ENCODE measurements around the gene SNN.

The SNN gene

DNA sequence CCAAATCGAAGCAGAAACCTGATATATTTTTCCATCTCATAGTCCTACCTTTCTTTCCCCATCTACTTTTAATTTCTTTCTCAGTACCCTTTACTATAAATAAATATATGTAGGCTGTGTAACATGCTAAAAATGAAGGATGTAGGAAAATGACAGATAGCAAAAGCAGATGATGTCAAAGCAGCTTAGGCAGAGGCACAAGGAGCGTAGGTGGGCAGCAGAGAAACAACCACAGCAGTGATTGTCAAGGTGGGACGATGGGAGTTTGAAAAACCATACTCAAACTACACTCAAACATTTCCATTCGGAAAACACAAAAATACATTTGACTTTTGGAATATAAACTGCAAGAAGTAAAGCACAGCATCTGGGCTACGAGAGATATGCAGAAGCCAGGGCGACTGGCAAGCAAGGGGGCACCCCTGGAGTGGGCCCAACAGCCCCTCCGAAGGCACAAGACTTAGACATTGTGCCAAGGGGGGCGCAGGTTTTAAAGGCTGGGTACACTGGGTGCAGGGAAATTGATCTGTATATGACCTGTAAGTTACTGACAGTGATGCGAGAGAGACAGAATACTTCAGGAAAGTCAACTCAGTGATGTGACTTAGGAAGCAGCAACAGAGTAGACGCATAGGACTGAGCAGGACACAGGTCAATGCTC, 31.1 kb downstream of the SNN start:
- no peak for DNase-seq (ENCODE audit: low read depth in 3 of 3)

DNA sequence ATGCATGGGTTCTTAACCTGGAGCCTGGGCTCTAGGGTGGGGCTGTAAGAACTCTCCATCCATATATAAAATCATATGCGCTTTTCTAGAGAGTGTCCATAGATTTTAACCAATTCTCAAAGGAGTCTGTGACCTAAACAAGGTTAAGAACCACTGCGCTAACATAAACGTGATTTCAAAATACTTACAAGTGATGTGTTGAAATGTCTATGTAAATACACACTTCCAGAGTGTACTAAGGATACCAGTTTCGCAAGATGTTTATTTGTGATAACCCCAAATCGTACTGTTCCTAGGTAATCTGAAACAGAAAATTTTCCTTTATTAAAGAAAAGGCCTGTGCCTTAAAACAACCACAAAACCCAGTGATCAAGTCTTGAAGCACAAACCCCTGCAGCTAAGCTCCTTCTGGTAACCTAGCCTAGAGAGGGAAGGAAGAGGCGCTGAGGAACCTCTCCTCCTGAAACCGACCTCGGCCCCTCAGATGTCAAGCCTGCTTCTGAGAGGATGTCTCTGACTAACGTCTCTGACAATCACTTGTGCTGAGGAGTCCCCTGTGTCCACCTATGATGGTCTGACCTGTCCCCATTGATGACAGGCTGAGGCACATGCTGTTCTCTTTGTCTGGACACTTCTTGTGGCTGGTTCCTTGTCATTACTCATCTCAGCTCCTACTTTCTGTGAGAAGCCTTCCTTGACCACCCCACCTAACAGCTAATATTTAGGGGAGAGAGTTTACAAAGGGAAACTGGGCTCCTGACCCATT, 32.2 kb downstream of the SNN start:
- DNase-seq (ENCODE audit: low read depth in 3 of 3), result no peak

DNA sequence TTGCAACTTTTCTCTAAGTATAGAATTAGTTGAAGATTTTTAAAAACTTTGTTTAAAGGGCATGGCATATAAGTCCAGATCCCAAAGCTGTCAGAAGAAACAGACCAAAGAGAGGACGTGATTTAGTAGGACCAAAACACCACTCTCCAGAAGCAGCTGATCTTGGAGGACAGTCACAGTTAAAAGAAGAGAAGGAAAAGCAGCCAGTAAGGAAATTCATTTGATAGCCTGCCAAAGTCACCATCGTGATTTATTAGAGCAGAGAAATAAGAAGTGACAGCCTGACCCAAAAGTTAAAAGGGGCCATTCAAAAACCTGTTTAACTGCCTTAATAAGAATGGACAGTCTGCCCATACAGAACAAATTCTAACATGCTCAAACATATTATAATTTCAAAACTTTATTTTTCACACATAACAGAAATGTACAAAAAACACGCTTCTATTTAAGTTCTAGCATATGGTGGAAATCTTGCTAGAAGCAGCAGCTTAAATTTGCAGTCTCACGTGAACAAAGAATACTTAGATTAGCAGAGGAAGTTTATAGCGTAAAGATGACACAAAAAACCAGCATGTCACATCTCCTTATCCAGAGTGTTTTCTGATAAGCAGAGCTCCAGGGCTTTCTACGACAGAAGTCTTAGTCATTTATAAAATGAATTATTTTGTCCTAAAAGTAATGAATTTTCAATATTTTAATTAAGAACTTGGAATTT, 37.2 kb downstream of the SNN start:
- DNase-seq (ENCODE audit: low read depth in 3 of 3), result no peak

DNA sequence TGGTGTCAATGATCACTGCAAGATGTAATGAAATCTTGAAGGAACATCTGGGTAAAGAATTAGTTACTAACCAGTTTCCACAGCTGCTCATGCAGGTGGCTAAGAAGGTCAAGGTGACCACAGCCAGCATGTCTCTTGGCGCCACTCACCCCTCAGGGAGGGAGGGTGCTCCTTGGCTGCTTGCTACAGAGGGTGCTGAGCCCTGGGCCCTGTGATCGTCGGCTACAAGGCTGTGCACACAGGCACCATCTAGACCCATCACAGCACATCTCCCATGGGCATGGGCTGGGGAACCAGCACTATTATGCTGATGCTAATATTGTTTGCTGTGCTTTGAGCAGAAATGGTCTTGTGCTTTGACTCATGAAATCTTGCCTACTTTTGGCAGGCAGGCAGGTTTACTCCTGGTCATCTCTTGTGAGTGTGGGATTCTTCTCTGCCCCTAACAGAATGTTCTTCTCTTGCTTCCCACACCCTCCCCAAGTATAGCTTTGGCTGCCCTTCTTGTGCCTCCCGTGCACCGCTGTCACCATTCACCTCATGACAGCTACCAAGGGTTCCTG, 38.0 kb downstream of the SNN start:
- DNase-seq (ENCODE audit: low read depth in 3 of 3), result no peak

DNA sequence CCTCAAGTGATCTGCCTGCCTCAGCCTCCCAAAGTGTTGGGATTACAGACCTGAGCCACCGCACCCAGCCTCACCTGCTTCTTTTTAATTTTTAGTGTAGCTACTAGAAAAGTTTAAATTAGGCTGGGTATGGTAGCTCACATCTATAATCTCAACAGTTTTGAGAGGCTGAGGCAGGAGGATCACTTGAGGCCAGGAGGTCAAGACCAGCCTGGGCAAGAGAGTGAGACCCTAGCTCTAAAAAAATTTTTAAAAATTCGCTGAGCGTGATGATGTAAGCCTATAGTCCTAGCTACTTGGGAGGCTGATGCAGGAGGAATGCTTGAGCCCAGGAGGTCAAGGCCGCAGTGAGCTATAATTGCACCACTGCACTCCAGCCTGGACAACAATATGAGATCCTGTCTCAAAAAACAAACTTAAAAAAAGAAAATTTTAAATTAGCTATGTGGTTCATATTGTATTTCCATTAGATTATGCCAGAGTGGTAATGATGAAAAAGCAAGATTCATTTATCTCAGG, 39.5 kb downstream of the SNN start:
- no peak for DNase-seq (ENCODE audit: low read depth in 3 of 3)

DNA sequence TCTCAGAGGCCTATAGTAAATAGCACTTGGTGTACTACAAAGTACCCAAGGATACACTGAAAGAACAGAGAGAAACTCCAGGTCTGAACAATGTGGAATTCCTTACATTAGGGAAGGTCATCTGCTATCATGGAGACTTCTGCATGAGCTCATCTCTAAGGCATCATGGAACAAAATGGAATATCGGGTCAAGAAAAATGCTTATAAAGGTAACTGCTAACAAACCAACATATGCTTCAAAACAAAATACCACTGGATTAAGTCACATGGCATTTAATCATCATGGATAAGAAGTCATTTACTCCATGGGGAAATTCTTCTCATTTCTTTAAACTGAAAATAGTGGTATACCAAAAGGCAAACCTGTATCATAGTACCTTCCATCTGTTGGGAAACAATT, 40.2 kb downstream of the SNN start:
- no peak for DNase-seq (ENCODE audit: low read depth in 3 of 3)

DNA sequence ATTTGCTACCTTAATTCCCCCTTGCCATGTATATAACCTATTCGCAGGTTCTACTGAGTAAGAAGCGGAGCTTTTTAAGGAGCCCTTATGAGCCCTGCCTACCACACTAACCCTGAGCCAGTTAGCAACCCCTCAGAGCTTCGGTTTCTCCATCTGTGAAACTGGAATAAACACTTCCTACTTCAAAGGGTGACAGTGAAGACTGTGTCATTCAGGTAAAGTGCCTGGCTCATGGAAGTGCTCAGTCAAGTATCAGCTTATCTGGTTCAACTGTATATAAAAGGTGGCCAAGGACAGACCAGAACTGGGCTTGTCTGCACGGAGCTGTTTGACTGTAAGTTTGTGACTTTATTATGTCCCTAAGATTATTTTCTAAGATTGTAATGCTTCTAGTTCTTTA, 43.4 kb downstream of the SNN start:
- no peak for DNase-seq (ENCODE audit: low read depth in 3 of 3)

DNA sequence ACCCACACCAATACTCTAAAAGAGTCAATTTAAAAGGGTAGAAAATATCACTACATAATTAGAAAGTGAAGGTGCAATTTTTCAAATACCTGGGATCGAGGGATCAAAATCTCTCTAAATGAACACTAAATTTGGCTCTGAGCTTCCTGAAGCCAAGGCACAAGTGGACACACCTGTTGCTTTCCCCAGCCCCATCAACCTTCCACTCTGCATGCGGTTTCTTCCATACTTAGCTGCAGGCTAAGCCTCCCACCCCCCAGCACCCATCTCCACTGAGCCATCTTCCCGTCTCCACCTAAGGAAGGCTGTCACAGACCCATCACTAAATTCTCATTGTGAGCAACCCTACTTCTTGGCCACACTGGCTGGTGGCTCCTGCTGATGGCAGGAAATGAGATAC, 43.9 kb downstream of the SNN start:
- DNase-seq (ENCODE audit: low read depth in 3 of 3), result no peak

DNA sequence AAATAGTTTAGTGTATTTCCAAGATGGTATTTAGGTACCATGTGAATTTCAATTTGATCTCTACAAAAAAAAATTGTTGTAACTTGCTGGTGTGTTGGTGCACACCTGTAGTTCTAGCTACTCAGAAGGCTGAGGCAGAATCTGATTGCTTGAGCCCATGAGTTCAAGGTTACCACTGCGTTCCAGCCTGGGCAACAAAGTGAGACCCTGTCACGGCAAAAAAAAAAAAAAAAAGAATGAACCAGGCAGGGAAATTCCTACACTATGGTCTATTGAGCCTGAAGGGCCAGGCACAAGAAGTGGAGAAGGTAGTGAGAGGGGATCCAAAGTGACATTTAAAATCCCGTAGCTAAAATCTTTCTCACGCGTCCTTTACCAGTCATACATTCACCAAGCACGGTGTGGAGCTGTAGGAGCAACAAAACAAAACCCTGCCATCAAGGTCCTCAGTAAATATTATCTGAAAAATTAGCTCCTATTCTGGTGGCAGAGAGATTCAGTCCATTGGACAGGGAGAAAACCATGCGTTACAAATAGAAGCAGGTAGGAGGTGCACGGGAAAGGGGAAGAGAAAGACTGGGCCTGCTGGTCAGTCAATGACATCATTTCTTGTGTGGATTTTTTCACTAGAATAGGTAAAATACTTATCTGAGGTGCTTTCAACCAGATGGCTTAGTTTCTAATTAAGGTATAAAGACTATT, 47.1 kb downstream of the SNN start:
- no peak for DNase-seq (ENCODE audit: low read depth in 3 of 3)

DNA sequence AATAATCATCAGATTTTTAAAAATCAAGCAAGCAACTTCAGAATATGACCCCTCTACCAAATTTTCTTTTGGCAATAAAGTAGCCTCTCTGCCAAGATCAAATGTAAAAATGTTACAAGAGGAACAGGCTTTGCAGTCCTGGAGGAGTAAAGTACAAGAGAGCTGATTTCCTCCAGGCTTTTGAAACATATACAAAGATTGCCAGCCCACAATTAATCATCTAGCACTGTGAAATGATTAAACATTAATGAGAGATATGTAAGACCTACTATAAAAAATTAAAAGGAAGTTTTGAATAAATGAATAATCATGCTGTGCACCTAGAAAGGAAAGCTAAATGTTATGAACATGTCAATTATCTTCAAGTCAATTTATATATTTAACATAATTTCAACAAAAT, 48.1 kb downstream of the SNN start:
- DNase-seq (ENCODE audit: low read depth in 3 of 3), result no peak

DNA sequence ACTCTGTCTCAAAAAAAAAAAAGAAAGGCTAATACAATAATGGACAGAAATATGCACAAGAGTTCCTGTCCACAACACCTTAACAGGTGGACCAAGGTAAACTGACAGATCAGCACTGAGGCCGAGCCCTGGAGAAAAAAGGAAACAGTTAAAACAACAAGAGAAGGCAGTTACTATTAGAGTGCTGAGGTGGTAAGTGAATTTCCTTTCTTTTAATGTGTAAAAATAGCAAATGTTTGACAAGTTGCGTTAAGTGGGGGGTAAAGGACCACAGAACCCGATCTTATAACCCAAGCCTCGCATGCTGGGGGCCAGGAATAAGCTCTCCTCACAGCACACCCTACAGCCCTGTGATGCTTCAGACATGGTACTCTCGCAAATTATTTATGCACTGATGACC, 49.6 kb downstream of the SNN start:
- no peak for DNase-seq (ENCODE audit: low read depth in 3 of 3)

DNA sequence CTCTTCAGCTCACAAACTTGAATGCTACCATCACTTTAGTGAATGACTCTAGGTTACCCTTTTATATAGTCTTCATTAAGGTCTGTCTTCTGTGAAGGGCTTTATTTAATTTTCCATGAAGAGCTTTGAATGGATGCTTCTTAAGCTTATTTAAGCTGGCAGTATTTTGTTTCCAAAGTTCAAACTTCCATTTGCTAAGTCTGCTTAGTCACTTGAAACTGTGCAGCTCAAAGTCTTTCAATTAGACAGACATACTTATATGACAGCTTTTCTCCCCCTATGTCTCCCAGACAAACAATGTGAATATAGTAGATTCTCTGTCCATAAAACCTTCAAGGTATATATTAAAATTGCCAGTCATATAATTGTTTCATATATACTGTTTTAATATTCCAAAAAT, 50.9 kb downstream of the SNN start:
- DNase-seq (ENCODE audit: low read depth in 3 of 3), result no peak

DNA sequence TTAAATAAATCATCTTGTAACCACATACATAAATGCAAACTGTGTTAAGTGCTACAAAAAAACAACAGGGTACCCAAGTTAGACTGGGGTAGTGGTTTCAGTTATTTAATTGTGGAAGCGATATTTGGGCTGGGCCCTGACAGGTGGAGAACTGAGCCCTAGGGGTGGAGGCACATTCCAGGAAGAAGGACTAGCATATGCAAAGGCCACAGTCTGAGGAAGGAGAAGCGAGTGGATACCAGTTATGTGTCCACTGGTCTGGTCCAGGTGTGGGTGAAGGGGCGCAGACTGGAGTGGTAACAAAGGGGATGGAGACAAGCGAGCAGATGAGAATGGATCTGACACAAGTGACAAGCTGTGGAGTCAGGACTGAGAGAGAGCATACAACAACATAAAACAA, 51.5 kb downstream of the SNN start:
- no peak for DNase-seq (ENCODE audit: low read depth in 3 of 3)

DNA sequence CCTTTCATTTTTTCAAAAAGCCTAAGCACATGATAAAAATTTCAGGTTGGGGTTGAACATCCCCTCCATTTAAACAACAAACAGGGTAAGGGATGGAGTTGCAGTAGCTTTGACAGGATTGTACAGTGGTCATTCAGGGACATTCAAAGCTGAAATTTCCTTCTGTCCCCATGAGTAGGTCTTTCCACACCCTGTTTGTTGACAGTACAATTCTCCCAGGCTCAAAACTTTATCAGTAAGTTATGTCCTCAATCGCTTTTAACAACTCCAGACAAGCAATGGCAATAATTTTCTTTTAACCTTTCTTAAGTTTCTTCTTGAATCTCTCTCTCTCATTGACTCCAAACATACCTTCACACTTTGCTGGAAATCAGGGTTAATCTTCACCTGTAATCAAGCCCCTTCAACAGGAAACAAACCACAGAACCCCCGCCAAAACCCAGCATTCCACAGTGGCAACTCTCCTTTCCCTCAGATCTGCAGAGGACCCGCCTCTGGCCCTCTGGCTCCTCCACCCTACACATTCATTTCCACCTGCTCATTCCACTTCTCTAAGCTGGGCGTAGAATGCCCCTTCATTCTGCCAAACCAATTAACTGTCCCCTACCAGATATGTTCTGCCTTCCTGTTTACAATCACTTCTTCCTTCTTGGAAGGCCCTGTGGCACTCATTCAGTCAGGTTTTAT, 53.7 kb downstream of the SNN start:
- DNase-seq (ENCODE audit: low read depth in 3 of 3), result no peak

DNA sequence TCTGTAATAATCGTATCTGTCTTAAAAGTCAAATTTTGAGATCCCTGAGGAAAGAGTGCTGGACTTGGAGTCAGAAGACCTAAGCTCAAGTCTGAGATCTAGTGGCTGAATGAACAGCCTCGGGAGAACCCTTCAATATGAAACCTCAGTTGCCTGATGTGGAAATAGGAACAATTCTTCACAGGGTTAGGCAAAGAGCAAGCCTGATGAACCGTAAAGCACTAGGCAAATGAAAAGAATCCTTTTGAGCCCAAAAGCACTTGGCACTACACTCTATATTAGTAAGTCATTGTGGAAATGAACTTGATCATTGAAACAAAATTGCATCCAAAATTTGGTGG, 54.2 kb downstream of the SNN start:
- DNase-seq (ENCODE audit: low read depth in 3 of 3), result no peak

DNA sequence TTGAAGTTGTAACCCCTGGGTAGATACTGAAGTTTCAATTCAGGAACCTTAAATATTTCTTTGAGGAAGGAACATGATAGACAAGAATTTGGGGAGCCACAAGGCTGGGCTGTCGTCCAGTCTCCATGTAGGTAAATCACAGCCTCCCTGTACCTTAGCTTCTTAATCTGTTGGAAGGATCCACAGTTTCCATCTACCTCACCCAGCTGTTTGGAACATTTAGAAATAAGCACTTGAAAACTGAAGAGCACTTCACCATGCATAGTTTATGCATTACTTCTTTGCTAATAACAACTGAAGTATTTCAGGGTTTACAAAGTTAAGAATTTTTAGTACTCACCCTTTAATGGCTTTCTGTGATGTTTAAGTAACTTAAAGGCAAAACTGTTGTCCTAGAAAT, 57.2 kb downstream of the SNN start:
- no peak for DNase-seq (ENCODE audit: low read depth in 3 of 3)

DNA sequence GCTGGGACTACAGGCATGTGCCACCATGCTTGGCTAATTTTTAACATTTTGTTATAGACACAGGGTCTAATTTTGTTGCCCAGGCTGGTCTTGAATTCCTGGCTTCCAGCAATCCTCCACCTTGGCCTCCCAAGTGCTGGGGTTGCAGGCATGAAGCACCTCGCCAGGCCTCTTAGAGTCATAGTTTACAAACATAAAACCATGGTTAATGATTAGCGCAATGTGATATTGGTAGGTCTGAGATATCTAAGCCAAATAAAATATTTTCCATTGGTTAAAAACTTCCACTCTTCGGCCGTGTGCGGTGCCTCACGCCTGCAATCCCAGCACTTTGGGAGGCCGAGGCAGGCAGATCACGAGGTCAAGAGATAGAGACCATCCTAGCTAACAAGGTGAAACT, 57.8 kb downstream of the SNN start:
- DNase-seq (ENCODE audit: low read depth in 3 of 3), result no peak

DNA sequence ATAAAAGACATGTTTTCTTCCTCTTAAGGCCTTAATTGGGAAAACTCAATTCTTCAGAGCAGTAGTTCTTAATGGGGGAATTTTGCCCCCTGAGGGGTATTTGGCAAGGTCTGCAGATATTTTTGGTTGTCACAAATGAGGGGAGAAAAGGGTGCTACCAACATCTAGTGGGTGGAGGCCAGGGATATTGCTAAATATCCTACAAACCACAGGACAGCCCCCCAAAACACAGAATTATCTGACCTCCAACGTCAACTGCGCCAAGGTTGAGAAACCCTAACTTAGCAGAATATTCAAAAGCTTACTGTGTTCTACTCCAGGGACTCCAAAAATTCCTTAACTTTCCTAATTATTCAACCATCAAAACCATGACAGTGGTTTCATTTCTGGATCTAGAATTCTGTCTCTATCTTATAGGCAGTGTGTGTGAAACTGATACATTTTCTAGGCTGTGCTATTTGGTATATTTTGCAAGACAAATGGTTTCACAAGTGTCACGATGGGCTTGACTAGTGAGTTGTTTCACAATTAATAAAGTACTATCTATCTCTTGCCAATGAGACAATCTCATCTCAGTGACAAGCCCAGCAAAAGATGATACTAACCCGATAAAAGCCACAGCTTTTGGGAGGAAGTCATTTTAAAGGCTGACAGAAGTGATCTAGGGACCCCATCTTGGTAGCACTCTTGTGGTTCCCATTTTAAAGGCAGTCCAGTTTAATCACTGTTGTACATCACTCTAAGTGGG, 59.7 kb downstream of the SNN start:
- DNase-seq (ENCODE audit: low read depth in 3 of 3), result no peak
